ENCODE measurements around the gene CD226.

- no peak for TF ChIP-seq POLR2A (IDR thresholded peaks at IDR 0.05)
- no peak for TF ChIP-seq POLR2AphosphoS5 (IDR thresholded peaks at IDR 0.05)
Measured at GRCh38 chr18:69995774-69996173, 48.1 kb upstream of the CD226 start.
